HFFc6 (cell line): Measurements from ENCODE around the gene IGSF10. TPM values are rescaled to one million over a fixed set of nuclear protein-coding genes. Genes with fewer than 3 reads are reported as not detected.

Experiments
- DNase-seq: peaks from one replicate; pipeline ENCODE4 v3.0.0-alpha.2; 2018
- H3K27ac Mint-ChIP-seq: 2 replicates; pipeline ENCODE4 v1.8.0; 2020; ENCODE audit warnings: mild to moderate bottlenecking, mixed read lengths
- H3K27me3 Mint-ChIP-seq: 2 replicates; pipeline ENCODE4 v1.8.0; 2021; ENCODE audit warnings: mild to moderate bottlenecking, moderate library complexity, mixed read lengths; ENCODE audit not compliant: insufficient read depth
- H3K36me3 Mint-ChIP-seq: 2 replicates; pipeline ENCODE4 v1.8.0; 2021; ENCODE audit warnings: low read depth, mixed read lengths
- H3K4me1 Mint-ChIP-seq: 2 replicates; pipeline ENCODE4 v1.8.0; 2020; ENCODE audit warnings: low read depth, mixed read lengths
- H3K4me3 Mint-ChIP-seq: 2 replicates; pipeline ENCODE4 v1.8.0; 2020; ENCODE audit warnings: mild to moderate bottlenecking, moderate library complexity, mixed read lengths
- H3K9me3 Mint-ChIP-seq: 2 replicates; pipeline ENCODE4 v1.8.0; 2020; ENCODE audit warnings: mild to moderate bottlenecking, mixed read lengths
- CTCF ChIP-seq: fragments of 200-600 bp; sonication (generic); IDR thresholded peaks from 2 replicates; pipeline ENCODE4 v1.5.0; 2021; ENCODE audit warnings: antibody characterized with exemption, mild to moderate bottlenecking
- total RNA-seq, 6 experiments: library from RNA; stranded (reverse); fragmentation: NEBNext Ultra II Directional; extraction: Animal tissue kit (Norgen Biotek cat#: 25700); gene quantifications; 2 replicates in 1 of 6; 3 replicates in 5 of 6; pipeline ENCODE4 v1.2.3, GENCODE V29; 2021

Gene IGSF10
- total RNA-seq, 6 experiments from 2014 or later, result 0.02 to 0.05 (median 0.02) TPM; not detected in 3

GRCh38 chr3:151419806-151420205 lies 41.1 kb downstream of the IGSF10 start:
- Mint-ChIP-seq H3K36me3 (no peaks in the 10 kb centered on the region), H3K27me3 (no peaks in the 10 kb centered on the region; the same call in 1 of the 2 replicates), H3K4me1 (peaks cover 4% of the 10 kb centered on the region), H3K27ac (no peak overlapping the region), H3K9me3 (no peaks in the 10 kb centered on the region), H3K4me3 (no peak overlapping the region)
- DNase-seq, result no peak
- TF ChIP-seq CTCF, result no peak

- Mint-ChIP-seq H3K9me3 (no peaks in the 10 kb centered on the region), H3K27me3 (no peaks in the 10 kb centered on the region; the same call in 1 of the 2 replicates), H3K4me1 (peaks cover 14% of the 10 kb centered on the region), H3K4me3 (no peak overlapping the region), H3K36me3 (no peaks in the 10 kb centered on the region), H3K27ac (no peak overlapping the region)
- no peak for TF ChIP-seq CTCF
- DNase-seq, result no peak
These were observed 45.6 kb downstream of the IGSF10 start for GRCh38 chr3:151415289-151415688.

DNA sequence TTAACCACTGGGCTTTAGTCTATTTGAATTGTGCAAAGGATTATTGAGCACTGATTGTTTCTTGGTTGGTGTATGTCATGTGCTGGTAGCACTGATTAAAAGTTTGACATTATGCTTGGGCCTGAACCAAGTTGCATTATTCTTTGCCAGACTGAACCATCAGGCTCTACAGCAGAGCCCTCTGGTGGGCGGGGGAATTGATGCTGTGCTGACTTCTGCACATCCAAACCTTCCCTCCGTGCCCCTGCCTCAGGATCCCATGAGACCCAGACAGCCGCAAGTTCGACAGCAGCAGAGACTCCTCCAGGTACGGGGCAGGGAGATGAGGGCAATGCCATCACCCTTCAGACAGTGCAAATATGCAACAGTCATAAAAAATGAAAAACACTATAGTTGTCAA lies 47.9 kb downstream of the IGSF10 start:
- H3K4me1 Mint-ChIP-seq, result peaks cover 16% of the 10 kb centered on the region
- H3K9me3 Mint-ChIP-seq, result no peaks in the 10 kb centered on the region
- H3K27ac Mint-ChIP-seq, result no peak overlapping the region
- no peak for DNase-seq
- no peak overlapping the region for H3K4me3 Mint-ChIP-seq
- no peaks in the 10 kb centered on the region; the same call in 1 of the 2 replicates for H3K27me3 Mint-ChIP-seq
- no peaks in the 10 kb centered on the region for H3K36me3 Mint-ChIP-seq
- TF ChIP-seq CTCF, result no peak; the same call in 1 of the 2 replicates

Other genes with a start within 250 kb of the IGSF10 start
- not detected for gene P2RY14, start 182.5 kb downstream of the IGSF10 start, total RNA-seq
- gene GPR87, start 144.2 kb downstream of the IGSF10 start, total RNA-seq, result not detected
- not detected for gene P2RY13, start 131.5 kb downstream of the IGSF10 start, total RNA-seq
- not detected for gene P2RY12, start 76.3 kb downstream of the IGSF10 start, total RNA-seq